ENCODE results near the gene SEPTIN3.

The SEPTIN3 gene

DNA sequence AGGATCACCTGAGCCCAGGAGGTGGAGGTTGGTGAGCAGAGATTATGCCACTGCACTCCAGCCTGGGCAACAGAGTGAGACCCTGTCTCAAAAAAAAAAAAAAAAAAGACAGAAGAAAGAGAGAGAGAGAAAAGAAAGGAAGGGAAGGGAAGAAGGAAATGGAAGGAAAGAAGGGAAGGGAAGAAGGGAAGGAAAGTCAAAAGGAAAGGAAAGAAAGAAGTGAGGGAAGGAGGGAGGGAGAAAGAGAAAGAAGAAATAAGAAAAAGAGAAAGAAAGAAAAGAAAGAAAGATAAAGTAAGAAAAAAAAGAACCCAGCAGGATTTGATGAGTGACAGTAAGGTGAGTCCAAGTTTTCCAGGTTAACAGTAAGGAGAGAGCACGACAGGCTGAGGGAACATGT, 49.0 kb downstream of the SEPTIN3 start:
- no peaks in the 10 kb centered on the region for H3K4me1 ChIP-seq (ENCODE audit: control insufficient read depth, insufficient read depth, low read length)
- H3K36me3 ChIP-seq (ENCODE audit: control insufficient read depth, insufficient read depth, low read length), result no peaks in the 10 kb centered on the region
- no CpG with 5 or more reads among the region's 1 CpG for WGBS (ENCODE audit: insufficient coverage, insufficient read length)
- no peak for DNase-seq (ENCODE audit: low read depth, low spot score)
- H3K27me3 ChIP-seq (ENCODE audit: control insufficient read depth, insufficient read depth, low read length), result no peaks in the 10 kb centered on the region
- no peaks in the 10 kb centered on the region for H3K9me3 ChIP-seq (ENCODE audit: control insufficient read depth, insufficient read depth, low read length)
- no peak overlapping the region for H3K27ac ChIP-seq (ENCODE audit: low read length)
- no peak overlapping the region for H3K4me3 ChIP-seq (ENCODE audit: low read length)

Measured in iPS DF 6.9 (cell line).